Fibroblast of villous mesenchyme (primary cell): ENCODE results near the gene TSC2. TPM values are rescaled to one million over a fixed set of nuclear protein-coding genes. Genes with fewer than 3 reads are reported as not detected.
"Not testable (repeated sequence)": the region's sequence is repeated elsewhere in the genome, so short reads cannot be mapped to it uniquely, and the experiment has no call there.

Source experiments
- DNase-seq: peaks from one replicate; pipeline ENCODE4 v3.0.0-alpha.2; 2010; ENCODE audit warnings: low read depth
- H3K4me3 ChIP-seq: 2 replicates; pipeline ENCODE4 v1.5.1; 2011; ENCODE audit warnings: low read depth, mild to moderate bottlenecking, low read length
- CTCF ChIP-seq: IDR thresholded peaks from 2 replicates; pipeline ENCODE4 v1.5.1; 2012; ENCODE audit warnings: low read depth, mild to moderate bottlenecking, low read length; ENCODE audit not compliant: insufficient read depth
- total RNA-seq: library from RNA; depleted of rRNA; stranded (reverse); fragments of >200 nt; gene quantifications from 2 replicates; pipeline ENCODE4 v1.2.3, GENCODE V29; 2012

TSC2 gene
- total RNA-seq, 1 donor, result 62.6 TPM

GRCh38 chr16:2115591-2115973, 67.8 kb downstream of the TSC2 start:
- no peak for DNase-seq
- no peak overlapping the region for H3K4me3 ChIP-seq
- TF ChIP-seq CTCF, result no peak

- DNase-seq, H3K4me3 ChIP-seq: not testable (repeated sequence)
These were observed 68.6 kb downstream of the TSC2 start for GRCh38 chr16:2116428-2116827.

- not testable (repeated sequence) for H3K4me3 ChIP-seq, DNase-seq
These were observed 69.6 kb downstream of the TSC2 start for GRCh38 chr16:2117341-2117740.

GRCh38 chr16:2117960-2118722, 70.4 kb downstream of the TSC2 start:
- not testable (repeated sequence) for H3K4me3 ChIP-seq, DNase-seq

- H3K4me3 ChIP-seq, result not testable (repeated sequence)
- peak; percentile 62 for DNase-seq
- peak; percentile 57 for TF ChIP-seq CTCF
These were observed 73.5 kb downstream of the TSC2 start for GRCh38 chr16:2121325-2121724.

GRCh38 chr16:2121853-2122252, 74.1 kb downstream of the TSC2 start:
- no peak for DNase-seq
- H3K4me3 ChIP-seq, result no peak overlapping the region
- TF ChIP-seq CTCF, result no peak

GRCh38 chr16:2122429-2122828, 74.6 kb downstream of the TSC2 start:
- DNase-seq, result no peak
- no peak overlapping the region for H3K4me3 ChIP-seq
- no peak for TF ChIP-seq CTCF

GRCh38 chr16:2122934-2123683, 75.3 kb downstream of the TSC2 start:
- not testable (repeated sequence) for DNase-seq, H3K4me3 ChIP-seq

GRCh38 chr16:2123706-2124376, 76.1 kb downstream of the TSC2 start:
- not testable (repeated sequence) for H3K4me3 ChIP-seq, DNase-seq

GRCh38 chr16:2124377-2124693, 76.5 kb downstream of the TSC2 start:
- H3K4me3 ChIP-seq, result peak overlapping the region; percentile 37
- DNase-seq, result not testable (repeated sequence)

- H3K4me3 ChIP-seq, result peak overlapping the region; percentile 37
- peak; percentile 83 for DNase-seq
These were observed 77.1 kb downstream of the TSC2 start for GRCh38 chr16:2124694-2125444.

- DNase-seq, result not testable (repeated sequence)
These were observed 77.8 kb downstream of the TSC2 start for GRCh38 chr16:2125609-2126008.

GRCh38 chr16:2126161-2126743, 78.5 kb downstream of the TSC2 start:
- DNase-seq, result peak; percentile 29

More at GRCh38 chr16:2125609-2126008, 77.8 kb downstream of the TSC2 start:
- not testable (repeated sequence) for H3K4me3 ChIP-seq

More at GRCh38 chr16:2126161-2126743, 78.5 kb downstream of the TSC2 start:
- H3K4me3 ChIP-seq, result not testable (repeated sequence)
